Gastroesophageal sphincter (tissue), 3 donors: ENCODE data around the gene CNFN.

ENCODE experiments used
- CTCF ChIP-seq, 4 experiments: fragments of 200-600 bp in 2 of 4; fragments of 450-650 bp in 2 of 4; sonication (generic) in 1 of 4; IDR thresholded peaks; one replicate each; pipeline ENCODE4 v1.5.1; 2017 to 2019; ENCODE audit warnings: antibody characterized with exemption in 4 of 4, mild to moderate bottlenecking in 2 of 4, moderate library complexity in 2 of 4
- POLR2A ChIP-seq, 2 donors: fragments of 450-650 bp; IDR thresholded peaks; one replicate each; pipeline ENCODE4 v1.6.1; 2017; ENCODE audit warnings: antibody characterized with exemption in 2 of 2, mild to moderate bottlenecking in 2 of 2, moderate library complexity in 1 of 2

- no peak for TF ChIP-seq CTCF (IDR thresholded peaks at IDR 0.05)
- TF ChIP-seq POLR2A (IDR thresholded peaks at IDR 0.05): no peak
Measured at GRCh38 chr19:42355896-42356295, 34.2 kb downstream of the CNFN start.
